ENCODE results near the gene AFF3.

DNA sequence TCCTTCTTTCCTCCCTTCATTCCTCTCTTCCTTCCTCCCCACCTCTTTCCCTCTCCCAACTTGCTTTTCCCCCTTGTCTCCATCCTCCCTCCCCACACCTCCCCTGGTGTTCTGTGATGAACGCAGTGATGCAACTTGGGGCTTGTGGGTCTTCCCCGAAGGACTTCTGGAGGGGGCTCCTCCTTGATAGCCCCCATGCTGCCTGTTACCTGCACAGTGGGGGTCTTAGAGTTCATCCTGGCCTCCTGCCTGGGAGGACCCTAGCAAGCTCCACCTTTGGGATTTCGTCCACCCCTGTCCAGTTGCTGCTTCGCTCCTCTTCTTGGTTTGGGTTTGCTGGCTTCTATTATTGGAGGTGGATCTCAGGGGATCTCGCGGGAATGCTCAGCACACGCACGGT, 43.7 kb upstream of the AFF3 start:
- TF ChIP-seq CTCF (IDR thresholded peaks at IDR 0.05; ENCODE audit: poor library complexity) (no peak), EZH2 (IDR thresholded peaks at IDR 0.05; ENCODE audit: borderline replicate concordance) (no peak)

Measured in hepatocyte (in vitro differentiated cells).